Loucy (cell line): ENCODE results near the gene SGCA.

Experiments used
- H2AFZ ChIP-seq: fragments of 200-600 bp; sonication (generic); 2 replicates; pipeline ENCODE4 v1.6.0; 2016; ENCODE audit warnings: antibody characterized with exemption, mild to moderate bottlenecking, low read length, moderate library complexity
- H3F3A ChIP-seq: fragments of 200-600 bp; 2 replicates; pipeline ENCODE4 v1.6.0; 2016; ENCODE audit warnings: antibody characterized with exemption, low read depth, mild to moderate bottlenecking
- H3K27me3 ChIP-seq: fragments of 200-600 bp; sonication (generic); 2 replicates; pipeline ENCODE4 v1.6.1; 2014; ENCODE audit warnings: low read length, mild to moderate bottlenecking; ENCODE audit not compliant: insufficient read depth, poor library complexity, severe bottlenecking
- H3K36me3 ChIP-seq: fragments of 200-600 bp; sonication (generic); 2 replicates; pipeline ENCODE4 v1.6.1; 2016; ENCODE audit warnings: low read length; ENCODE audit not compliant: insufficient read depth
- H3K4me1 ChIP-seq: fragments of 200-600 bp; sonication (generic); 2 replicates; pipeline ENCODE4 v1.5.1; 2014; ENCODE audit warnings: low read length, mild to moderate bottlenecking; ENCODE audit not compliant: insufficient read depth, poor library complexity, severe bottlenecking
- H3K4me2 ChIP-seq: fragments of 200-600 bp; sonication (generic); 2 replicates; pipeline ENCODE4 v1.6.0; 2014; ENCODE audit warnings: antibody characterized with exemption, low read length, low read depth, mild to moderate bottlenecking; ENCODE audit not compliant: poor library complexity, severe bottlenecking
- H3K4me3 ChIP-seq: fragments of 200-600 bp; sonication (generic); 2 replicates; pipeline ENCODE4 v1.5.1; 2014; ENCODE audit warnings: low read length, mild to moderate bottlenecking, mixed read lengths; ENCODE audit not compliant: poor library complexity, severe bottlenecking
- H3K79me2 ChIP-seq: fragments of 200-600 bp; sonication (generic); 2 replicates; pipeline ENCODE4 v1.6.1; 2014; ENCODE audit warnings: low read length; ENCODE audit not compliant: insufficient read depth
- H3K9ac ChIP-seq: fragments of 200-600 bp; sonication (generic); 2 replicates; pipeline ENCODE4 v1.6.0; 2014; ENCODE audit warnings: mild to moderate bottlenecking, low read depth, low read length, moderate library complexity; ENCODE audit not compliant: poor library complexity, severe bottlenecking
- H3K9me2 ChIP-seq: fragments of 200-600 bp; sonication (generic); replicated peaks from 2 replicates; pipeline ENCODE4 v1.6.1; 2016; ENCODE audit warnings: low read depth, low read length, mixed read lengths
- H3K9me3 ChIP-seq: fragments of 200-600 bp; sonication (generic); 2 replicates; pipeline ENCODE4 v1.6.1; 2014; ENCODE audit warnings: mild to moderate bottlenecking, antibody characterized with exemption, low read length, low read depth; ENCODE audit not compliant: insufficient read depth
- H4K20me1 ChIP-seq: fragments of 200-600 bp; sonication (generic); 2 replicates; pipeline ENCODE4 v1.6.0; 2014; ENCODE audit warnings: antibody characterized with exemption, low read length, mild to moderate bottlenecking; ENCODE audit not compliant: insufficient read depth, poor library complexity, severe bottlenecking
- EZH2phosphoT487 ChIP-seq: fragments of 200-600 bp; IDR thresholded peaks from 2 replicates; pipeline ENCODE4 v1.6.1; 2018; ENCODE audit warnings: antibody characterized with exemption, mild to moderate bottlenecking, moderate library complexity, borderline replicate concordance
- TF ChIP-seq, protein P1 (sequence below): fragments of 200-600 bp; sonication (generic); conservative IDR thresholded peaks from 2 replicates; pipeline ENCODE4 v1.5.1; 2014; ENCODE audit warnings: mild to moderate bottlenecking, antibody characterized with exemption, low read length

SGCA gene

DNA sequence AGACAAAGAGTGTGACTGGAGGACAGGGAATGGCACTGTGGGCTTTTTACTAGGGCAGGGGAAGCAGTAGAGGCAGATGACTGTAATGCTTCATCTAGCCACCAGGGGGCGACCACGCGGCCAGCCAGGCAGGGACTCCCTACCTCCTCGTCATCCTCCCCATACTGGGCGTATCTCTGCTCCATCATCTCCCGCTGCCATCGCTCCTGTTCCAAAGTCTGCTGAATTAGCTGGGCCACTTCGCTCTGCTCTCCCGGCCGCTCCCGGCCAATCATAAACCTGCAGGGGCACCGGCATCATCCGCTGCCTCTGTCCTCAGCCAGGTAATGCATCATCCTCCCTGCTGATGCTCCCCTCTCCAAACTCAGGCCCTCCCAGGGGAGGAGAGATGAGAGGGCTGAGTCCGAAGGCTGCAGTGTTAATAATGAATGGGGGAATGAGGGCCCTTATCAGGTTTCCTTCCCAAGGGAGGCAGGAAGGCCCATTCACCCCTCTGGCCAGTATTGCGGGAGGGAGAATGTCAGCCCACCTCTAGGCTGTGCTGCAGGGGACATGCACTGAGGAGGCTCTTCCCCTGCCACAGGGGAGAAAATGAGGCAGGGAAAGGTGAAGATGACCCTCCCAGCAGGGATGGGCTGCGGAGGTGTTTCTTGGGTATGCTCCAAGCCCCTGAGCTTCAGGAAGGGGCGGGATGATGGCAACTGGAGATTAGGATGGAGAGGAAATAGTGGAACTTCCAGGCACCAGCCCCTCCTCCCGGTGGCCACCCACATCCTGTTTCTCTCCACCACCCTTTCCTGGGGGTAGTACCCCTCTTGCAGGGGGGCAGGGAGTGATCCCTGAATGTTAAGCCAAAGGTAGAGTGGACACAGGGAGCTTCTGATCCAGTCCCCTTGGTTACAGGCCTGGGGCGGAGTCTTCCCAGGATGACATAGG lies 25.6 kb upstream of the SGCA start:
- H3F3A ChIP-seq, result no peaks in the 10 kb centered on the region
- H3K9me2 ChIP-seq, result no peaks in the 10 kb centered on the region
- H3K9me3 ChIP-seq, result no peaks in the 10 kb centered on the region
- H3K4me1 ChIP-seq, result peaks cover 38% of the 10 kb centered on the region
- H3K27me3 ChIP-seq, result no peaks in the 10 kb centered on the region
- H3K36me3 ChIP-seq, result peaks cover 89% of the 10 kb centered on the region; the same call in 1 of the 2 replicates
- TF ChIP-seq, protein P1, sequence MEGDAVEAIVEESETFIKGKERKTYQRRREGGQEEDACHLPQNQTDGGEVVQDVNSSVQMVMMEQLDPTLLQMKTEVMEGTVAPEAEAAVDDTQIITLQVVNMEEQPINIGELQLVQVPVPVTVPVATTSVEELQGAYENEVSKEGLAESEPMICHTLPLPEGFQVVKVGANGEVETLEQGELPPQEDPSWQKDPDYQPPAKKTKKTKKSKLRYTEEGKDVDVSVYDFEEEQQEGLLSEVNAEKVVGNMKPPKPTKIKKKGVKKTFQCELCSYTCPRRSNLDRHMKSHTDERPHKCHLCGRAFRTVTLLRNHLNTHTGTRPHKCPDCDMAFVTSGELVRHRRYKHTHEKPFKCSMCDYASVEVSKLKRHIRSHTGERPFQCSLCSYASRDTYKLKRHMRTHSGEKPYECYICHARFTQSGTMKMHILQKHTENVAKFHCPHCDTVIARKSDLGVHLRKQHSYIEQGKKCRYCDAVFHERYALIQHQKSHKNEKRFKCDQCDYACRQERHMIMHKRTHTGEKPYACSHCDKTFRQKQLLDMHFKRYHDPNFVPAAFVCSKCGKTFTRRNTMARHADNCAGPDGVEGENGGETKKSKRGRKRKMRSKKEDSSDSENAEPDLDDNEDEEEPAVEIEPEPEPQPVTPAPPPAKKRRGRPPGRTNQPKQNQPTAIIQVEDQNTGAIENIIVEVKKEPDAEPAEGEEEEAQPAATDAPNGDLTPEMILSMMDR, result peak; percentile 80
- TF ChIP-seq EZH2phosphoT487, result no peak
- peaks cover 65% of the 10 kb centered on the region for H3K79me2 ChIP-seq
- H4K20me1 ChIP-seq, result peaks cover 43% of the 10 kb centered on the region
- peak overlapping the region; percentile 69 for H3K4me3 ChIP-seq
- peak overlapping the region; percentile 96 for H3K4me2 ChIP-seq
- peak overlapping the region; percentile 57 for H3K9ac ChIP-seq
- no peak overlapping the region for H2AFZ ChIP-seq

DNA sequence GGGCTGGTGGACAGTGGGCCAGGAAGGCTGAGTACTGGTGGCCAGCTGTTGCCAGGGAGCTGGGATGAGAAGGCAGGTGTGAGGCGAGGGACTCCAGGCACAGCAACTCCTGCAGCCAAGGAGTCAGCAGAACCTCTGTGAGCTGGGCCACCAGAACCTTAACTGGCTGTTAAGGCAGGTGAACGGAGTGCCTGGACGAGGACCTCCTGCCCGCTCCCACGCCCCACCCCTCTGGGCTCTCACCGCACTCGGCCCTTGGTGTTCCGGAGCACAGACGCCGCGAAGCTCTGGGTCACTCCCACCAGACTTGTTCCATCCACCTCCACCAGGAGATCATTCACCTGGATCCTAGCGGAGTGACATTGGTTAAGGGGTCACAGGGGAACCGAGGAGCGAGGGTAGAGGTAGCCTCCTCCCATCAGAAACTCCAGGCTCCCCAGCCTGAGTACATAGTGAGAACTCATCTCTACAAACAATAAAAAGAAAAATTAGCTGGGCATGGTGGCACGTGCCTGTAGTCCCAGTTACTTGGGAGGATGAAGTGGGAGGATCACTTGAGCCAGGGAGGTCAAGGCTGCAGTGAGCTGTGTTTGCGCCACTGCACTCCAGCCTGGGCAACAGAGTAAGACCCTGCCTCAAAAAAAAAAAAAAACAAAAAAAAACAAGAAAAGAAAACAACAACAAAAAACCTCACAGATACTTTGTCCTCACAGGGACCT lies 24.6 kb upstream of the SGCA start:
- H4K20me1 ChIP-seq, result peaks cover 52% of the 10 kb centered on the region
- H3K27me3 ChIP-seq, result no peaks in the 10 kb centered on the region
- H3K9me3 ChIP-seq, result no peaks in the 10 kb centered on the region
- TF ChIP-seq, protein P1, result no peak
- TF ChIP-seq EZH2phosphoT487, result no peak
- H3K9ac ChIP-seq, result peak overlapping the region; percentile 57
- peak overlapping the region; percentile 69 for H3K4me3 ChIP-seq
- H3K4me2 ChIP-seq, result peak overlapping the region; percentile 96
- H3K79me2 ChIP-seq, result peaks cover 74% of the 10 kb centered on the region
- peaks cover 45% of the 10 kb centered on the region for H3K4me1 ChIP-seq
- no peaks in the 10 kb centered on the region for H3F3A ChIP-seq
- H3K9me2 ChIP-seq, result no peaks in the 10 kb centered on the region
- H3K36me3 ChIP-seq, result peaks cover 80% of the 10 kb centered on the region; the same call in 1 of the 2 replicates
- no peak overlapping the region for H2AFZ ChIP-seq

DNA sequence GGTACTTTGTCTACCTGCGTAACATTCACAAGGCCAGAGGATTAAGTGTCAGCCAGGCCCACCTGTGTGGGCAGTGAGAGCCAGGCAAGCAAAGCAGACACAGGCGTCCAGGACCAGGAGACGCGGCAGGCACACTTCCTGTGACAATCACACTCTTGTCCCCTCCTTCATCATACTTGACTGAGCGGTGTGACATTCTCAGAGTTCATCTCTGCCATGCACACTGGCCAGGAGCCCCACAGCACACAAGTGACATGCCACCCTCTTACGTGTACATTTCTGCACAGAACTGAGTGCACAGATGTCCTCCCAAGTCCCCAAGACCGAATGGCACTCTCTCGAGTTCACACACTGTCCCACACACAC lies 24.1 kb upstream of the SGCA start:
- no peak for TF ChIP-seq EZH2phosphoT487
- TF ChIP-seq, protein P1, result no peak

More for the DNA sequence above, 24.1 kb upstream of the SGCA start:
- Histone ChIP-seq H3F3A (no peaks in the 10 kb centered on the region), H4K20me1 (peaks cover 58% of the 10 kb centered on the region), H3K4me1 (peaks cover 50% of the 10 kb centered on the region), H3K4me3 (peak overlapping the region; percentile 69), H3K79me2 (peaks cover 80% of the 10 kb centered on the region), H3K27me3 (no peaks in the 10 kb centered on the region), H3K36me3 (peaks cover 74% of the 10 kb centered on the region; the same call in 1 of the 2 replicates), H3K4me2 (peak overlapping the region; percentile 96), H3K9ac (no peak overlapping the region), H3K9me3 (no peaks in the 10 kb centered on the region), H2AFZ (no peak overlapping the region), H3K9me2 (no peaks in the 10 kb centered on the region)
